DMS53 treated with DMSO at 0.1 percent for 48 hours (cell line): ENCODE data around the gene PTAFR.
"Not testable (repeated sequence)": the region's sequence is repeated elsewhere in the genome, so short reads cannot be mapped to it uniquely, and the experiment has no call there.

Experiments
- DNase-seq: peaks from one replicate; lab custom pipeline; 2025; ENCODE audit not compliant: unreplicated experiment; lab: John Stamatoyannopoulos, UW

The PTAFR gene

GRCh38 chr1:28145728-28146127, 30.8 kb downstream of the PTAFR start:
- DNase-seq, result no peak

GRCh38 chr1:28144203-28145135, 32.0 kb downstream of the PTAFR start:
- DNase-seq, result peak; percentile 64

GRCh38 chr1:28143496-28144202, 32.8 kb downstream of the PTAFR start:
- no peak for DNase-seq

- DNase-seq, result no peak
Observed at GRCh38 chr1:28141685-28142084, 34.8 kb downstream of the PTAFR start.

- DNase-seq, result not testable (repeated sequence)
Observed at GRCh38 chr1:28139866-28140265, 36.6 kb downstream of the PTAFR start.

GRCh38 chr1:28139025-28139712, 37.3 kb downstream of the PTAFR start:
- no peak for DNase-seq

- no peak for DNase-seq
Observed at GRCh38 chr1:28136922-28137613, 39.4 kb downstream of the PTAFR start.

GRCh38 chr1:28136169-28136921, 40.1 kb downstream of the PTAFR start:
- no peak for DNase-seq

GRCh38 chr1:28135371-28136168, 40.9 kb downstream of the PTAFR start:
- no peak for DNase-seq

GRCh38 chr1:28134651-28135207, 41.8 kb downstream of the PTAFR start:
- DNase-seq, result no peak

- DNase-seq, result no peak
Observed at GRCh38 chr1:28132171-28133167, 44.0 kb downstream of the PTAFR start.

- no peak for DNase-seq
Observed at GRCh38 chr1:28130901-28131300, 45.6 kb downstream of the PTAFR start.

- DNase-seq, result no peak
Observed at GRCh38 chr1:28129150-28129549, 47.3 kb downstream of the PTAFR start.

- DNase-seq, result no peak
Observed at GRCh38 chr1:28127617-28128257, 48.8 kb downstream of the PTAFR start.

- no peak for DNase-seq
Observed at GRCh38 chr1:28126783-28127490, 49.6 kb downstream of the PTAFR start.

- DNase-seq, result no peak
Observed at GRCh38 chr1:28126212-28126611, 50.3 kb downstream of the PTAFR start.

GRCh38 chr1:28123461-28123961, 53.0 kb downstream of the PTAFR start:
- no peak for DNase-seq
